Adrenal gland (tissue), 12 donors: ENCODE data around the gene HIC2. TPM values are rescaled to one million over a fixed set of nuclear protein-coding genes. Genes with fewer than 3 reads are reported as not detected.

Source experiments
- polyA plus RNA-seq, 3 donors: library from polyadenylated mRNA; stranded (reverse); fragments of 200-250 nt in 2 of 3; fragments of 350-450 nt in 1 of 3; fragmentation: Illumina TruSeq in 1 of 3; extraction: RNeasy Lipid Tissue Mini Kit (QIAGEN cat#74804) in 1 of 3; gene quantifications; one replicate each; pipeline ENCODE4 v1.2.3, GENCODE V29; 2013 to 2014
- small RNA-seq, 2 donors: library from RNA; depleted of rRNA; stranded (forward); fragments of <200 nt; gene quantifications; one replicate each; pipeline ENCODE3, GENCODE V24; 2016
- total RNA-seq, 9 donors: library from RNA; depleted of rRNA in 4 of 9; stranded (reverse); fragments of >200 nt in 4 of 9; fragments of 120-200 nt in 1 of 9; fragmentation: NEBNext Ultra II Directional in 1 of 9; extraction: Animal tissue kit (Norgen Biotek cat#: 25700) in 1 of 9; gene quantifications; one replicate each; pipeline versions ENCODE4 v1.1.0 to v1.2.4, GENCODE V29; 2013 to 2023
- donor health status: healthy with polysubstance abuse.
- donor health status: Bipolar disorder and iron deficiency.
- donor health status: DM: yes; HTN: yes; CAD: no.
- donor health status: DM: no; HTN: no; CAD: no.
- donor health status: DM: no; HTN: no; CAD: no.
- donor health status: DM: yes; HTN: yes; CAD: no.

HIC2 gene
- total and polyA plus RNA-seq, 12 donors = 0.57 to 7.9 (median 2.5) TPM

Small RNAs within 50 kb of the gene (small RNA-seq; reads per million reads assigned to genes)
- 0 reads per million in 2 donors for gene RF00492
- gene RN7SKP63 = 0 reads per million in 2 donors

Other genes starting within 250 kb of the HIC2 start
- under 1 TPM in 4 of 9 donors, not detected in 5; 0.06 to 0.31 (median 0.19) TPM for gene RIMBP3B, start 33.6 kb upstream of the HIC2 start, total RNA-seq
- gene RIMBP3B, start 33.6 kb upstream of the HIC2 start, polyA plus RNA-seq = under 1 TPM in 2 of 3 donors, not detected in 1; 0.03 to 0.13 TPM
- 1 to 10 TPM in 3 of 9 donors, under 1 TPM in 4, not detected in 2; 0.14 to 7.7 (median 0.98) TPM for gene TMEM191C, start 50.0 kb downstream of the HIC2 start, total RNA-seq
- gene TMEM191C, start 50.0 kb downstream of the HIC2 start, polyA plus RNA-seq = 1 to 10 TPM in 2 of 3 donors, under 1 TPM in 1; 0.35 to 4.1 (median 3.6) TPM
- 1 to 10 TPM in 1 of 9 donors, under 1 TPM in 6, not detected in 2; 0.19 to 2.5 (median 0.28) TPM for gene RIMBP3C, start 134.1 kb downstream of the HIC2 start, total RNA-seq
- under 1 TPM in 1 of 3 donors, not detected in 2; 0.18 TPM for gene RIMBP3C, start 134.1 kb downstream of the HIC2 start, polyA plus RNA-seq
- gene UBE2L3, start 150.3 kb downstream of the HIC2 start, total RNA-seq = 10 to 100 TPM; 48.5 to 79.7 (median 57.9) TPM
- 100 to 1,000 TPM in 1 of 3 donors, 10 to 100 TPM in 2; 64.0 to 142 (median 66.1) TPM for gene UBE2L3, start 150.3 kb downstream of the HIC2 start, polyA plus RNA-seq
- 10 to 100 TPM in 8 of 9 donors, 1 to 10 TPM in 1; 8.9 to 33.6 (median 17.4) TPM for gene YDJC, start 212.7 kb downstream of the HIC2 start, total RNA-seq
- 10 to 100 TPM in 2 of 3 donors, 1 to 10 TPM in 1; 2.5 to 36.2 (median 31.2) TPM for gene YDJC, start 212.7 kb downstream of the HIC2 start, polyA plus RNA-seq
- gene CCDC116, start 215.4 kb downstream of the HIC2 start, total RNA-seq = under 1 TPM in 7 of 9 donors, not detected in 2; 0.19 to 0.50 (median 0.28) TPM
- gene CCDC116, start 215.4 kb downstream of the HIC2 start, polyA plus RNA-seq = 1 to 10 TPM in 1 of 3 donors, under 1 TPM in 1, not detected in 1; 0.77 to 1.9 TPM
- gene SDF2L1, start 224.9 kb downstream of the HIC2 start, total RNA-seq = 10 to 100 TPM; 14.0 to 83.9 (median 27.4) TPM
- 10 to 100 TPM; 15.3 to 37.5 (median 19.1) TPM for gene SDF2L1, start 224.9 kb downstream of the HIC2 start, polyA plus RNA-seq
- 10 to 100 TPM; 32.2 to 58.1 (median 42.0) TPM for gene PPIL2, start 248.6 kb downstream of the HIC2 start, total RNA-seq
- gene PPIL2, start 248.6 kb downstream of the HIC2 start, polyA plus RNA-seq = 10 to 100 TPM; 33.6 to 65.6 (median 61.7) TPM